CD4-positive, alpha-beta T cell treated with Interleukin-21 for 1 hour (primary cell): ENCODE measurements around the gene NDST1.

ENCODE experiments used
- DNase-seq: peaks from one replicate; pipeline ENCODE4 v3.0.0-alpha.2; 2020

The NDST1 gene

GRCh38 chr5:150573867-150574817 lies 66.2 kb downstream of the NDST1 start:
- DNase-seq, result no peak

- DNase-seq, result no peak
Observed at GRCh38 chr5:150574818-150575547, 67.1 kb downstream of the NDST1 start.

- no peak for DNase-seq
Observed at GRCh38 chr5:150575745-150576448, 68.0 kb downstream of the NDST1 start.

- no peak for DNase-seq
Observed at GRCh38 chr5:150576449-150576949, 68.6 kb downstream of the NDST1 start.

GRCh38 chr5:150577378-150578139 lies 69.6 kb downstream of the NDST1 start:
- DNase-seq, result no peak

- DNase-seq, result no peak
Observed at GRCh38 chr5:150578781-150579461, 71.0 kb downstream of the NDST1 start.

- no peak for DNase-seq
Observed at GRCh38 chr5:150579462-150580400, 71.8 kb downstream of the NDST1 start.

- no peak for DNase-seq
Observed at GRCh38 chr5:150580917-150581316, 73.0 kb downstream of the NDST1 start.

GRCh38 chr5:150582241-150583109 lies 74.5 kb downstream of the NDST1 start:
- DNase-seq, result no peak

- no peak for DNase-seq
Observed at GRCh38 chr5:150583541-150584225, 75.8 kb downstream of the NDST1 start.

- no peak for DNase-seq
Observed at GRCh38 chr5:150584556-150585335, 76.8 kb downstream of the NDST1 start.

GRCh38 chr5:150585781-150586341 lies 77.9 kb downstream of the NDST1 start:
- no peak for DNase-seq

GRCh38 chr5:150587016-150587415 lies 79.1 kb downstream of the NDST1 start:
- DNase-seq, result no peak

GRCh38 chr5:150587856-150588595 lies 80.1 kb downstream of the NDST1 start:
- no peak for DNase-seq

GRCh38 chr5:150588596-150588890 lies 80.6 kb downstream of the NDST1 start:
- DNase-seq, result no peak

GRCh38 chr5:150589862-150590601 lies 82.1 kb downstream of the NDST1 start:
- no peak for DNase-seq
